Activated CD4-positive, alpha-beta memory T cell treated with anti-CD3 and anti-CD28 coated beads for 36 hours (primary cell): ENCODE data around the gene CD3E. TPM values are rescaled to one million over a fixed set of nuclear protein-coding genes. Genes with fewer than 3 reads are reported as not detected.

Experiments
- CTCF ChIA-PET: fragments of 350-600 bp; sonication (Branson Sonifier 250); formaldehyde crosslinking; loops from one replicate; lab custom pipeline; 2021; ENCODE audit warnings: antibody characterized with exemption, inconsistent platforms; lab: Charles Lee
- POLR2A ChIA-PET: fragments of 350-600 bp; sonication (Branson Sonifier 250); formaldehyde crosslinking; loops from one replicate; lab custom pipeline; 2021; ENCODE audit warnings: antibody characterized with exemption; lab: Charles Lee
- DNase-seq: peaks from one replicate; pipeline ENCODE4 v3.0.0-alpha.2; 2020
- H3K27ac Mint-ChIP-seq: one replicate; pipeline ENCODE4 v1.8.0; 2021; ENCODE audit warnings: mixed read lengths
- H3K27me3 Mint-ChIP-seq: one replicate; pipeline ENCODE4 v1.8.0; 2021; ENCODE audit warnings: mixed read lengths
- H3K36me3 Mint-ChIP-seq: one replicate; pipeline ENCODE4 v1.8.0; 2021; ENCODE audit warnings: mixed read lengths
- H3K4me1 Mint-ChIP-seq: one replicate; pipeline ENCODE4 v1.8.0; 2021; ENCODE audit warnings: low read depth, mixed read lengths
- H3K4me3 Mint-ChIP-seq: one replicate; pipeline ENCODE4 v1.8.0; 2021; ENCODE audit warnings: mild to moderate bottlenecking, mixed read lengths
- H3K9me3 Mint-ChIP-seq: one replicate; pipeline ENCODE4 v1.8.0; 2021; ENCODE audit warnings: mixed read lengths
- intact Hi-C: fragments of 100-400 bp; cut with micrococcal nuclease; formaldehyde crosslinking; loops from one replicate; pipeline ENCODE4 v1.15.1; 2023
- total RNA-seq, 2 experiments: library from RNA; stranded (reverse); gene quantifications; one replicate each; pipeline ENCODE4 v1.2.3, GENCODE V29; 2021

CD3E gene
- total RNA-seq, 2 experiments from 2014 or later: 476 to 488 TPM

GRCh38 chr11:118274186-118274585, 30.3 kb upstream of the CD3E start:
- CTCF ChIA-PET: no interaction called here
- intact Hi-C loops: no loop called here
- H3K9me3 Mint-ChIP-seq: no peaks in the 10 kb centered on the region

GRCh38 chr11:118275176-118275575, 29.4 kb upstream of the CD3E start:
- Mint-ChIP-seq H3K4me1 (peaks cover 28% of the 10 kb centered on the region), H3K27me3 (no peaks in the 10 kb centered on the region), H3K27ac (peak overlapping the region; percentile 20), H3K4me3 (no peak overlapping the region), H3K9me3 (no peaks in the 10 kb centered on the region), H3K36me3 (no peaks in the 10 kb centered on the region)
- intact Hi-C loops: no loop called here
- ChIA-PET CTCF (interaction anchor here (0.9 to 2.5 kb wide), 4 partner anchors 11 to 328 kb away, joined by 3 to 11 read pairs (median 6); partner anchors contain the start of gene MPZL2), POLR2A (no interaction called here)
- DNase-seq: no peak

More at GRCh38 chr11:118274186-118274585, 30.3 kb upstream of the CD3E start:
- no peaks in the 10 kb centered on the region for H3K36me3 Mint-ChIP-seq
- H3K27ac Mint-ChIP-seq: no peak overlapping the region
- DNase-seq: no peak
- H3K4me1 Mint-ChIP-seq: peaks cover 26% of the 10 kb centered on the region
- H3K4me3 Mint-ChIP-seq: no peak overlapping the region
- POLR2A ChIA-PET: no interaction called here
- no peaks in the 10 kb centered on the region for H3K27me3 Mint-ChIP-seq

- ChIA-PET POLR2A (interaction anchor here (0.6 kb wide), 1 partner anchor 61 kb away, joined by 3 read pairs; no protein-coding TSS in a partner anchor), CTCF (interaction anchor here (0.6 to 2.5 kb wide), 7 partner anchors 12 to 178 kb away, joined by 3 to 11 read pairs (median 6); partner anchors contain the start of gene MPZL2)
- Mint-ChIP-seq H3K36me3 (no peaks in the 10 kb centered on the region), H3K27me3 (no peaks in the 10 kb centered on the region), H3K4me1 (peaks cover 34% of the 10 kb centered on the region), H3K27ac (peak overlapping the region; percentile 52), H3K9me3 (no peaks in the 10 kb centered on the region), H3K4me3 (no peak overlapping the region)
- intact Hi-C loops: no loop called here
- no peak for DNase-seq
Observed at GRCh38 chr11:118276422-118276821, 28.1 kb upstream of the CD3E start.

GRCh38 chr11:118277312-118277711, 27.2 kb upstream of the CD3E start:
- POLR2A ChIA-PET: no interaction called here
- no peak overlapping the region for H3K4me3 Mint-ChIP-seq
- CTCF ChIA-PET: interaction anchor here (0.8 to 2.5 kb wide), 7 partner anchors 12 to 132 kb away, joined by 3 to 11 read pairs (median 3); partner anchors contain the start of gene MPZL2
- no peaks in the 10 kb centered on the region for H3K27me3 Mint-ChIP-seq
- no peaks in the 10 kb centered on the region for H3K36me3 Mint-ChIP-seq
- intact Hi-C loops: no loop called here
- H3K27ac Mint-ChIP-seq: peak overlapping the region; percentile 40
- H3K4me1 Mint-ChIP-seq: peaks cover 40% of the 10 kb centered on the region
- no peaks in the 10 kb centered on the region for H3K9me3 Mint-ChIP-seq
- peak; percentile 42 for DNase-seq

- peaks cover 44% of the 10 kb centered on the region for H3K4me1 Mint-ChIP-seq
- CTCF ChIA-PET: interaction anchor here (0.9 to 5.0 kb wide), 3 partner anchors 15 to 83 kb away, joined by 3 to 33 read pairs (median 3); no protein-coding TSS in a partner anchor
Observed at GRCh38 chr11:118281284-118281683, 23.2 kb upstream of the CD3E start.

GRCh38 chr11:118282606-118283005, 21.9 kb upstream of the CD3E start:
- Mint-ChIP-seq H3K36me3 (no peaks in the 10 kb centered on the region), H3K4me1 (peaks cover 31% of the 10 kb centered on the region), H3K27ac (peak overlapping the region; percentile 20), H3K9me3 (no peaks in the 10 kb centered on the region), H3K4me3 (no peak overlapping the region), H3K27me3 (no peaks in the 10 kb centered on the region)
- ChIA-PET CTCF (interaction anchor here (1.4 to 5.0 kb wide), 3 partner anchors 13 to 84 kb away, joined by 3 to 33 read pairs (median 9); no protein-coding TSS in a partner anchor), POLR2A (interaction anchor here (1.5 kb wide), 1 partner anchor 41 kb away, joined by 4 read pairs; no protein-coding TSS in a partner anchor)
- intact Hi-C loops: no loop called here
- no peak for DNase-seq

More at GRCh38 chr11:118281284-118281683, 23.2 kb upstream of the CD3E start:
- Mint-ChIP-seq H3K27ac (peak overlapping the region; percentile 61), H3K27me3 (no peaks in the 10 kb centered on the region), H3K36me3 (no peaks in the 10 kb centered on the region), H3K9me3 (no peaks in the 10 kb centered on the region), H3K4me3 (no peak overlapping the region)
- POLR2A ChIA-PET: interaction anchor here (1.1 to 1.5 kb wide), 2 partner anchors 40 to 292 kb away, joined by 3 to 4 read pairs; no protein-coding TSS in a partner anchor
- peak; percentile 57 for DNase-seq
- intact Hi-C loops: loop anchor here (2.0 kb wide), 1 partner anchor 28 kb away; the partner anchor contains the start of gene MPZL3

- intact Hi-C loops: no loop called here
- H3K4me1 Mint-ChIP-seq: peaks cover 31% of the 10 kb centered on the region
- peak overlapping the region; percentile 46 for H3K27ac Mint-ChIP-seq
- no peaks in the 10 kb centered on the region for H3K9me3 Mint-ChIP-seq
- CTCF ChIA-PET: interaction anchor here (0.9 to 5.0 kb wide), 4 partner anchors 13 to 85 kb away, joined by 3 to 33 read pairs (median 6); no protein-coding TSS in a partner anchor
- H3K27me3 Mint-ChIP-seq: no peaks in the 10 kb centered on the region
- H3K4me3 Mint-ChIP-seq: no peak overlapping the region
- DNase-seq: no peak
- POLR2A ChIA-PET: interaction anchor here (0.7 to 1.1 kb wide), 2 partner anchors 42 to 67 kb away, joined by 3 to 6 read pairs; no protein-coding TSS in a partner anchor
- H3K36me3 Mint-ChIP-seq: no peaks in the 10 kb centered on the region
Observed at GRCh38 chr11:118283037-118283636, 21.4 kb upstream of the CD3E start.

- Mint-ChIP-seq H3K27me3 (no peaks in the 10 kb centered on the region), H3K4me1 (peaks cover 31% of the 10 kb centered on the region), H3K4me3 (no peak overlapping the region), H3K9me3 (no peaks in the 10 kb centered on the region), H3K36me3 (no peaks in the 10 kb centered on the region), H3K27ac (peak overlapping the region; percentile 47)
- CTCF ChIA-PET: interaction anchor here (0.9 to 5.0 kb wide), 4 partner anchors 12 to 112 kb away, joined by 3 to 33 read pairs (median 6); no protein-coding TSS in a partner anchor
- POLR2A ChIA-PET: interaction anchor here (0.7 to 1.2 kb wide), 4 partner anchors 32 to 70 kb away, joined by 3 to 6 read pairs (median 4); no protein-coding TSS in a partner anchor
- intact Hi-C loops: no loop called here
- DNase-seq: peak; percentile 51
Observed at GRCh38 chr11:118283756-118284350, 20.7 kb upstream of the CD3E start.

- Mint-ChIP-seq H3K27me3 (no peaks in the 10 kb centered on the region), H3K36me3 (no peaks in the 10 kb centered on the region), H3K4me1 (peaks cover 32% of the 10 kb centered on the region), H3K9me3 (peaks cover 2% of the 10 kb centered on the region), H3K4me3 (no peak overlapping the region), H3K27ac (no peak overlapping the region)
- POLR2A ChIA-PET: no interaction called here
- CTCF ChIA-PET: interaction anchor here (1.1 to 6.9 kb wide), 2 partner anchors 9 to 88 kb away, joined by 5 to 82 read pairs; no protein-coding TSS in a partner anchor
- DNase-seq: no peak
- intact Hi-C loops: no loop called here
Observed at GRCh38 chr11:118286545-118286944, 18.0 kb upstream of the CD3E start.

- Mint-ChIP-seq H3K9me3 (peaks cover 2% of the 10 kb centered on the region), H3K4me3 (no peak overlapping the region), H3K27ac (no peak overlapping the region), H3K27me3 (no peaks in the 10 kb centered on the region), H3K36me3 (no peaks in the 10 kb centered on the region), H3K4me1 (peaks cover 29% of the 10 kb centered on the region)
- no peak for DNase-seq
- ChIA-PET POLR2A (no interaction called here), CTCF (interaction anchor here (1.1 to 6.9 kb wide), 2 partner anchors 9 to 88 kb away, joined by 5 to 82 read pairs; no protein-coding TSS in a partner anchor)
- intact Hi-C loops: no loop called here
Observed at GRCh38 chr11:118287006-118287405, 17.5 kb upstream of the CD3E start.

- H3K36me3 Mint-ChIP-seq: no peaks in the 10 kb centered on the region
- CTCF ChIA-PET: interaction anchor here (1.0 to 6.9 kb wide), 5 partner anchors 33 to 146 kb away, joined by 3 to 82 read pairs (median 5); partner anchors contain the start of gene MPZL3
- H3K4me1 Mint-ChIP-seq: peaks cover 9% of the 10 kb centered on the region
- no peak overlapping the region for H3K27ac Mint-ChIP-seq
- POLR2A ChIA-PET: interaction anchor here (0.7 kb wide), 1 partner anchor 43 kb away, joined by 6 read pairs; no protein-coding TSS in a partner anchor
- H3K27me3 Mint-ChIP-seq: no peaks in the 10 kb centered on the region
- intact Hi-C loops: no loop called here
- H3K9me3 Mint-ChIP-seq: peaks cover 2% of the 10 kb centered on the region
- no peak overlapping the region for H3K4me3 Mint-ChIP-seq
- DNase-seq: no peak
Observed at GRCh38 chr11:118289401-118289800, 15.1 kb upstream of the CD3E start.
